ENCODE data around the gene MARCO. TPM values are rescaled to one million over a fixed set of nuclear protein-coding genes. Genes with fewer than 3 reads are reported as not detected.
"Not testable (repeated sequence)": the region's sequence is repeated elsewhere in the genome, so short reads cannot be mapped to it uniquely, and the experiment has no call there.

MARCO gene
- total and polyA plus RNA-seq, 2 of the 8 experiments (the other 6 are each of a cell fraction or from before 2014, with no cell fraction given): not detected

DNA sequence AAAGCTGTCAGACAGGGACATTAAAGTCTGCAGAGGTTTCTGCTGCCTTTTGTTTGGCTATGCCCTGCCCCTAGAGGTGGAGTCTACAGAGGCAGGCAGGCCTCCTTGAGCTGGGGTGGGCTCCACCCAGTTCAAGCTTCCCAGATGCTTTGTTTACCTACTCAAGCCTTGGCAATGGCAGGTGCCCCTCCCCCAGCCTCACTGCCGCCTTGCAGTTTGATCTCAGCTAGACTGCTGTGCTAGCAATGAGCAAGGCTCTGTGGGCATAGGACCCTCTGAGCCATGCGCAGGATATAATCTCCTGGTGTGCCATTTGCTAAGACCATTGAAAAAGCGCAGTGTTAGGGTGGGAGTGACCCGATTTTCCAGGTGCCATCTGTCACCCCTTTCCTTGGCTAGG is 61.9 kb downstream of the MARCO start:
- H3K14ac ChIP-seq (ENCODE audit: insufficient read length); H2BK12ac ChIP-seq (ENCODE audit: low read depth, low read length); H3K56ac ChIP-seq (replicated peaks; ENCODE audit: insufficient read length, low read depth, low read length); H3K4ac ChIP-seq (replicated peaks; ENCODE audit: insufficient read length, low read depth, low read length); H3K23ac ChIP-seq (ENCODE audit: insufficient read length); H4K5ac ChIP-seq (ENCODE audit: insufficient read length, low read depth, low read length); H2AK5ac ChIP-seq (ENCODE audit: low read depth, low read length); H3K4me2 ChIP-seq (ENCODE audit: insufficient read depth in 1 of 2, low read depth in 2 of 2, low read length in 2 of 2); H2BK120ac ChIP-seq (replicated peaks; ENCODE audit: low read depth, low read length); H3K79me2 ChIP-seq (ENCODE audit: control insufficient read depth in 1 of 2, insufficient read depth in 2 of 2, low read length in 2 of 2); H3K18ac ChIP-seq (ENCODE audit: extremely low read depth, low read length); H3K27ac ChIP-seq (ENCODE audit: low read depth, low read length); H3K36me3 ChIP-seq (ENCODE audit: control insufficient read depth in 2 of 4, insufficient read depth in 4 of 4, low read length in 3 of 4); H3K9ac ChIP-seq (replicated peaks in 1 of 4; ENCODE audit: extremely low read depth in 1 of 4, low read depth in 3 of 4, low read length in 3 of 4); POLR2A ChIA-PET (ENCODE audit: partially characterized antibody); H4K91ac ChIP-seq (replicated peaks; ENCODE audit: insufficient read length, low read length); H2BK5ac ChIP-seq (ENCODE audit: low read depth, low read length); H4K8ac ChIP-seq (ENCODE audit: extremely low read depth, insufficient read depth, low read length); H3K23me2 ChIP-seq (ENCODE audit: low read depth, low read length); H3K4me1 ChIP-seq (replicated peaks in 1 of 4; ENCODE audit: control insufficient read depth in 3 of 4, insufficient read depth in 4 of 4, low read length in 3 of 4); FAIRE-seq; H3K79me1 ChIP-seq (ENCODE audit: low read depth, low read length); H2BK20ac ChIP-seq (ENCODE audit: low read length); H3K27me3 ChIP-seq (replicated peaks in 1 of 4; ENCODE audit: control insufficient read depth in 3 of 4, extremely low read depth in 1 of 4, insufficient read depth in 3 of 4, low read length in 3 of 4); H2BK15ac ChIP-seq (ENCODE audit: low read length); H4K20me1 ChIP-seq (replicated peaks in 1 of 2; ENCODE audit: control insufficient read depth in 1 of 2, insufficient read depth in 2 of 2, low read length in 2 of 2); DNase-seq (ENCODE audit: low read depth in 1 of 2, low spot score in 2 of 2); H2AFZ ChIP-seq (ENCODE audit: low read length); H3K4me3 ChIP-seq (ENCODE audit: extremely low read depth in 1 of 4, insufficient read depth in 2 of 4, low read depth in 3 of 4, low read length in 4 of 4): not testable (repeated sequence)
- CTCF ChIA-PET (ENCODE audit: partially characterized antibody): interaction anchor here (0.9 to 3.7 kb wide), 4 partner anchors 15 to 121 kb away, joined by 3 to 19 read pairs (median 3); no protein-coding TSS in a partner anchor
- H3K9me3 ChIP-seq (ENCODE audit: insufficient read depth in 2 of 2, low read depth in 1 of 2, low read length in 1 of 2): peaks cover 16% of the 10 kb centered on the region in 2 experiments
- WGBS, 2 experiments (ENCODE audit: extremely low coverage in 1 of 2, insufficient coverage in 1 of 2, insufficient read length in 1 of 2, insufficient replicate concordance in 2 of 2, low coverage in 1 of 2, low lambda C conversion rate in 2 of 2, missing lambda C conversion rate in 1 of 2): 86% methylated on average over 4 of the region's 4 CpGs; no CpG with 5 or more reads in 1 of the 2 experiments

Measured in H1 (cell line).